ENCODE measurements around the gene FOXL3. TPM values are rescaled to one million over a fixed set of nuclear protein-coding genes. Genes with fewer than 3 reads are reported as not detected.
A peak's percentile ranks its signal among the peaks of the same experiment; 100 is the strongest.

The FOXL3 gene
- total RNA-seq, 2 donors from 2014 or later = not detected

DNA sequence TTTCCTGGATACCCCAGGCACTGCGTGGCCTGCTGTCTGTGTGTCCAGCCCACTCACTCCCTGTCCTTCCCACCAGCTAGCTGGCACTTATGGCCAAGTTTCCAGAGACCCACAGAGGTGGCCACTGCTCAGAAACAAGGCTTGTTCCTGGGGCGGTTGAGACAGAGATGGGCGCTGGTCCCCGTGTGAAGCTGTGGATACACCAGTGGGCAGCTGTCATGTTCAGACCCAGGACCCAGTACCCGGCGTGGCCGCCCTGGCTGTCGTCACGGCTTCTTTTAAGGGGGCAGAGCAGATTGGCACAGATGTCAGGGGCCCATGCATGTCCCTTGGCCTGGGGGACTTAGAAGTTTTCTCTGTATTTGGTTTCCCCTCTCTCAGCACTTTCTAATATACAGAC is 36.3 kb downstream of the FOXL3 start:
- no peaks in the 10 kb centered on the region for H3K9me3 ChIP-seq (ENCODE audit: control insufficient read depth, low read length, poor library complexity, severe bottlenecking)
- Mint-ChIP-seq H3K4me3 (no peak overlapping the region), H3K27me3 (peaks cover 34% of the 10 kb centered on the region), H3K27ac (no peak overlapping the region), H3K36me3 (ENCODE audit: low read depth) (peaks cover 3% of the 10 kb centered on the region), H3K4me1 (peaks cover 2% of the 10 kb centered on the region)
- ATAC-seq (no peak), DNase-seq (no peak)

DNA sequence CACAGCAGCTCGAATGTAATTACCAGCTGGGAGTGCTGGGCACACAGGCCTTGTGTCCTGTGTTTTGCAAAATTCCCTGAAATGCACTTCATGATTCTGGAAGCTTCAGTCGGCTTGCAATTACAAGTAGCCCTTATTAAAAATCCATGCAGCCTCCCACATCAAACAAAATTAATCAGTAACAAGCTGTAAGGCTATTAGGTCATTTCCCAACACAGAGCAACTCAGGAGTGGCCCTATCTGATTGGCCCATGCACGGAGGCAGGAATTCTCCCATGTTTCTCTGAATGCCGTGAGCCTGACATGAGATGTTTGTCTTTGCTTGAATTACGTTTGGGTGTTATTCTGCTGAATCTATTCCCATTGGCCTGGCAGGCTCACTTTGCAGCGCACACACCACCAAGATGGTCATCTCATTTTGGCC is 36.9 kb downstream of the FOXL3 start:
- Mint-ChIP-seq H3K36me3 (ENCODE audit: low read depth) (peaks cover 3% of the 10 kb centered on the region), H3K27me3 (peaks cover 34% of the 10 kb centered on the region), H3K4me1 (peaks cover 2% of the 10 kb centered on the region), H3K4me3 (no peak overlapping the region), H3K27ac (no peak overlapping the region)
- H3K9me3 ChIP-seq (ENCODE audit: control insufficient read depth, low read length, poor library complexity, severe bottlenecking) = no peaks in the 10 kb centered on the region
- ATAC-seq (no peak), DNase-seq (no peak)

DNA sequence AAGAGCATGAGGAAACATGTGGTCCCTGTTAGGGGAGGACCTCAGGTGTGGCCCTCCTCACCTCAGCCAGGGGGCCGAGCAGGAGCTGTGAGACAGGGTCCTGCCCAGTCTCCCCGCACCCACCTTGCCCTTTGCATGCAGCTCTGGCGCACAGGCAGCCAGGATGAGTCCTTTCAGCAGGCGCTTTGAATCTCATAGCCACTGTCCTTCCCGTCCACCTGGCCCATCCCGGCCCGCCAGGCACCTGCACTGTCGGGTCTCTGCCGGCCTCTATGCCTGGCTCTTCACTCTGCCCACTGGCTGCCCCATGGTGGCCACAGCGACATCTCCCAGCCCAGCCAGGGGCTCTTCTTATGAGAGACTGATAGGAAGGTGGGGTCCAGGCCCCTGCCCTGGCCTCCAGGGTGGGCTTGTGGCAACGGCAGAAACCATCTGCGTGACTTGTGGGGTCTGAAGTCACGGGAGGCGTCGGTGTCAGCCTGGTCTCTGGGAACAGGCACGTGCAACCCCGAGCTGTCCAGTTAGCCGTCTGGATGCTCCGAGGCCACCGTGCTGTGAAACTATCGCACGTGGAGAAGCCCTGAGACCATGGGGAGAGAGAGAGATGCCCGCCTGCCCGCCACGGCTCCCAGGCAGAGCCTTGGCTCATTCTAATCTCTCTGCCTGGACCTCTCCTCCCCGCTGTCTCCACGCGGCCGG is 37.4 kb downstream of the FOXL3 start:
- Mint-ChIP-seq H3K4me3 (no peak overlapping the region), H3K27ac (no peak overlapping the region), H3K36me3 (ENCODE audit: low read depth) (peaks cover 3% of the 10 kb centered on the region), H3K27me3 (peaks cover 34% of the 10 kb centered on the region), H3K4me1 (peaks cover 1% of the 10 kb centered on the region)
- H3K9me3 ChIP-seq (ENCODE audit: control insufficient read depth, low read length, poor library complexity, severe bottlenecking) = no peaks in the 10 kb centered on the region
- DNase-seq = no peak
- ATAC-seq = no peak

DNA sequence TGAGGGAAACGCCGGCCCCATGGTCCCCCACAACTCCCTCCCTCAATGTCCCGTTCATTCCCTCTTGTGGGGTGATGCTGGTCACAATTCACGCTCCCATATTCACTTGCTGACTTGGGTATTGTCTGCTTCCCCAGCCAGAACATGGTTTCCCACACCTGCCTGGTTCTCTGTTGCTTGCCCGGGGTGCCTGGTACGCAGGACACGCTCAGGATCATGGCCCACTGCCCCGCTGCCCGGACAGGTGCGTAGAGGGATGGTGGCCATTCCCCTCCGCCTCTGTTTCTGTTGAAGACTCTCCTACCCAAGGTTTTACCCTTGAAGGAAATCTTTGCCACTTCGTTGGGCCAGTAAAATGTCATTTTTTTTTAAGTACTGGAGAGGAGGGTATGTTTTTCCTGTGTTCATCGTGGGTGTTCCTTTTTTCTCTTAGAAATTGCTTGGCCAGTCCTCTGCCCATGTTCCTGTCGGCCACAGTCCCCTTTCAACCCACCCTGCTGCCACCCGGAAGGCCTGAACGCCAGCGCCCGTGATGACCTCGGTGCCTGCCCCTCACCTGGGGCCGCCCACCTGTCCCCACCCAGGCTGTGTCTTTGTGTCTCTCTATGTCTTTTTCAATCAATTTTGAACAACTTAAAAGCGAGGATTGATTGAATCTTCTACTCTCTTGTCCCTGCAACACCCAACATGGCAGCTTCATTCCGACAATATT is 38.2 kb downstream of the FOXL3 start:
- Mint-ChIP-seq H3K4me1 (no peaks in the 10 kb centered on the region), H3K27ac (no peak overlapping the region), H3K4me3 (no peak overlapping the region), H3K27me3 (peaks cover 34% of the 10 kb centered on the region), H3K36me3 (ENCODE audit: low read depth) (peaks cover 3% of the 10 kb centered on the region)
- no peaks in the 10 kb centered on the region for H3K9me3 ChIP-seq (ENCODE audit: control insufficient read depth, low read length, poor library complexity, severe bottlenecking)
- no peak for ATAC-seq
- DNase-seq = no peak

DNA sequence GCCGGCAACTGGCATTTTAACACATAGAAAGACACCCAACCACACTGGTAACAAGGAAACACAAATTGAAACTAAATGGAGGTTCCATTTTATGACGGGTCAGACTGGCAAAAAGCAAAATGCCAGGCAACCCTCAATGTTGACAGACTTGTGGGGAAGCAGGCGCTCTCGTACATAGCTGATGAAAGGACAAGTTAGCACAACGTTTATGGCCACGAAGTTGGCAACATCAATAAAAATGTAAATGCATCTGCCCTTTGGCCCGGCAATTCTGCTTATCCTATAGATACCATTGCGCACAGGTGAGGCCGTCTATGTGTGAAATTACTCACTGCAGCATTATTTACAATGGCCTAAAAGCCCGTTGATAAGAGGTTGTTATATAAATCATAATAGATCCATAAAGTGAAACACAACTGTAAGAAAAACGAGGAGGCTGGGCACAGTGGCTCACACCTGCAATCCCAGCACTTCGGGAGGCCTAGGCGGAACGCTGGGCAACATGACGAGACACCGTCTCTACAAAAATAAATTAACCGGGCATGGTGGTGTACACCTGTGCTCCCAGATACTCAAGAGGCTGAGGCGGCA is 39.8 kb downstream of the FOXL3 start:
- H3K27me3 Mint-ChIP-seq = peaks cover 34% of the 10 kb centered on the region
- no peaks in the 10 kb centered on the region for H3K9me3 ChIP-seq (ENCODE audit: control insufficient read depth, low read length, poor library complexity, severe bottlenecking)
- H3K4me3 Mint-ChIP-seq = no peak overlapping the region
- peak overlapping the region; percentile 3 for H3K27ac Mint-ChIP-seq
- no peak for ATAC-seq
- H3K36me3 Mint-ChIP-seq (ENCODE audit: low read depth) = peaks cover 3% of the 10 kb centered on the region
- peaks cover 3% of the 10 kb centered on the region for H3K4me1 Mint-ChIP-seq
- no peak for DNase-seq

DNA sequence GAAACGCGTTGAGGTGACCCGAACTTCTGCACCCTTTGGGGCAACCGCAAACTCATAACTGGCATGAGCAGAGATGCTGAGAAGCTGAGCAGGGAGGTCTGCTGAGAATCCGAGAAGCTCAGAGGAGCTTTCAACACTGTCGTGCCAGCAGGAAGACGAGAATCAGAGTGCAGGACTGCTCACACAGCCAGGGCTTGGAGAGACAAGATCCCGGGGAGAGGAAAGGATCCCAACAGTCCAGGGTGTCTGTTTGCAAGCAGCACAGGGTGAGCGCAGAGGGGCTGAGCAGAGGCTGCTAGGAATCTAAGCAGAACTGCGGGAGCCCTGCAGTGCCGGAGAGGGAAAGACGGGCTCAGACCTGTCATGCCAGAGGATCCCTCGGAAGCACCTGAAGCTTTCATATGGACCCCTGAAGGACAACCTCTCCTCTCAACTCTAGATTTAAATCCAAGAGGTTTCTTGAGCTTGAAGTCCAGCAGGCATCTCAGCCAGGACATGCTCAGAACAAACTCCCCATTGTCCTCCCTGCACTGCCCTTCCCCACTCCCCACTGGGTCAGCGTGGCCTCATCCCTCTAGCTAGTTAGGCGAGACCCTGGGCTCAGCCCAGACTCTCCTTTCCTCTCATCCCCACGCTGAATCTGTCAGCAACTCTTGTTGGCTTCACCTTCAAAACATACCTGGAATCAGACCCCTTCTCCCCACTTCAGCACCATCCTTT is 40.7 kb downstream of the FOXL3 start:
- peak in 1 of 3 donors; percentile 5 for DNase-seq
- no peak overlapping the region for H3K27ac Mint-ChIP-seq
- no peak overlapping the region for H3K4me3 Mint-ChIP-seq

DNA sequence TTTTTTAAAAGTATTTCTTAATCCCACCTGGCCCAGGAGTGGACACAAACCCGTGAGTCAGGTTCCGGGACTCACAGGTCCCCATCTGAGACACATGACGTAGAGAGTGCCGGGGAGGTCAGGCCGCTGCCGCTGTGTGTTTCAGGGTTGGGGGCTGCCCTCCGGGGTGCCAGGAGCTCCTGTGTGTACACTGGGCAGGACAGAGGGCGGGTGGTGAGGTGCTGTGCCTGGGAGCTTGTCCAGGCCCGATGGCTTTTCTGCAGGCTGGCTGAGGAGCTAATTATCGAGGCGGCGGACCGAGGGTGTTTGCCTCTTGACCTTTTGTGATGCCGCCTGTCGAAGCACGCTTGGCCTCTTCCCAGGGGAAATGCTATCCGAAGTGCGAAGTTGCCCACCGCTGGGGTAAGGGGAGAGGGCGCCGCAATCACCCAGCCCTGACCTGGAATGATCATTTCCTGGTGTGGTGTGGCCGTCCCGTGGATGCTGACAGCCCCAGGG is 42.1 kb downstream of the FOXL3 start:
- Mint-ChIP-seq H3K36me3 (ENCODE audit: low read depth) (no peaks in the 10 kb centered on the region), H3K27ac (no peak overlapping the region), H3K4me1 (peaks cover 6% of the 10 kb centered on the region), H3K4me3 (no peak overlapping the region), H3K27me3 (peaks cover 29% of the 10 kb centered on the region)
- DNase-seq = no peak
- no peak for ATAC-seq
- no peaks in the 10 kb centered on the region for H3K9me3 ChIP-seq (ENCODE audit: control insufficient read depth, low read length, poor library complexity, severe bottlenecking)

More for the DNA sequence above, 40.7 kb downstream of the FOXL3 start:
- Mint-ChIP-seq H3K36me3 (ENCODE audit: low read depth) (peaks cover under 1% of the 10 kb centered on the region), H3K27me3 (peaks cover 34% of the 10 kb centered on the region), H3K4me1 (peaks cover 6% of the 10 kb centered on the region)
- no peak for ATAC-seq
- no peaks in the 10 kb centered on the region for H3K9me3 ChIP-seq (ENCODE audit: control insufficient read depth, low read length, poor library complexity, severe bottlenecking)

DNA sequence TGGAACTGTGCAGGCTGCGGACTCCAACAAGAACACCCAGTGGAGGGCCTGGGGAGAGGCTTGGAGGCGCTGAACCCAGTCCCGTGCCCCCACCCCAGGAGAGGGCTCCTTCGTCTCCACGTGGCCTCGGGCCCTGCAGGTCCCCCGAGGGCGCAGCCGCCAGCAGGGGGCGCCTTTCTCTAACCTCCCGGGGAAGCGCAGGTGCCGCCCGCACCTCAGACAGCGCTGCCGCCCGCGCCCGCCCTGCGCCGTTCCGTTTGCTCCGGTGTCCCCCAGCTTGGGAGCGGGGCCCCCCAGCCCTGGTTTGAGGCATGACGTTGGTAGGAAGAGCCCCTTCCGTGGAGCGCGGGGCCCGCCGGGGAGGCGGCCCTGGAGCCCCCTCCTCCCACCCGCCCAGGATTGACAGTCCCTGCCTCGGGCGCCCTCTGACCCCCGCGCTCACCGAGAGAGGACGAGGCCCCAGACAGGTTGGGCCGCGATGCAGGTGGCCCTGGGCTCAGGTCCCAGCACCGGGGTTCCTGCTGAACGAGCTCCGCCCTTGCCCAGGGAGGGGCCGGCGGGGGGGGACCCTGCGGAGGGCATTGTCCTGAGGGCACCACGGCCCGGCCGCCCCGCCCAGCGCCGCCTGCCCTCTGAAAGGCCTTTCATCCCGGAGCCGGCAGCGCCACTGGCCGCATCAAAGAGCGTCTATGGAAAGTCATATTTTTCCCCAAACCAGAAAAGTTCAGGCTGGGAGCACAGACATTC is 42.8 kb downstream of the FOXL3 start:
- Mint-ChIP-seq H3K4me3 (peak overlapping the region; percentile 60), H3K36me3 (ENCODE audit: low read depth) (no peaks in the 10 kb centered on the region)
- peak; percentile 99 for ATAC-seq

DNA sequence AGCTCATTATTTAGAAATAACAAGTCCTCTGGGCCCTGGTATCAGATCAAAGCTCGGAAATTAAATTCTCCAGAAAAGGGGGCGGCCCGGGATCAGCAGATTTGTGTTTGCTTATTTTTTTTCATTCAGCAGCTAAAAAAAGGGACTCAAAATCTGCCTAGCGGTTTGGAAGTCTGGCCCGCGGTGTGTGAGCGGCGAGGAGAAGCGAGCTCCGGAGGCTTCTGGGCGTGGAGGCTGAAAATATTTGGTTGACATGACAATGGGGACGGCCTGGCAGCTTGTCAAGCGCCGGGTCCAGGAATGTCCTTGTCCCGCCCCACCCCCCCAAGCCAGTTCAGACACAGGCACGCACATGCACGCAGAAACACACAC is 43.4 kb downstream of the FOXL3 start:
- Mint-ChIP-seq H3K4me1 (peaks cover 8% of the 10 kb centered on the region), H3K36me3 (ENCODE audit: low read depth) (no peaks in the 10 kb centered on the region)

More for the DNA sequence above, 42.8 kb downstream of the FOXL3 start:
- Mint-ChIP-seq H3K27me3 (peaks cover 22% of the 10 kb centered on the region), H3K27ac (no peak overlapping the region), H3K4me1 (peaks cover 8% of the 10 kb centered on the region)
- DNase-seq = peak; percentile 75 to 93 (median 80)
- H3K9me3 ChIP-seq (ENCODE audit: control insufficient read depth, low read length, poor library complexity, severe bottlenecking) = no peaks in the 10 kb centered on the region

DNA sequence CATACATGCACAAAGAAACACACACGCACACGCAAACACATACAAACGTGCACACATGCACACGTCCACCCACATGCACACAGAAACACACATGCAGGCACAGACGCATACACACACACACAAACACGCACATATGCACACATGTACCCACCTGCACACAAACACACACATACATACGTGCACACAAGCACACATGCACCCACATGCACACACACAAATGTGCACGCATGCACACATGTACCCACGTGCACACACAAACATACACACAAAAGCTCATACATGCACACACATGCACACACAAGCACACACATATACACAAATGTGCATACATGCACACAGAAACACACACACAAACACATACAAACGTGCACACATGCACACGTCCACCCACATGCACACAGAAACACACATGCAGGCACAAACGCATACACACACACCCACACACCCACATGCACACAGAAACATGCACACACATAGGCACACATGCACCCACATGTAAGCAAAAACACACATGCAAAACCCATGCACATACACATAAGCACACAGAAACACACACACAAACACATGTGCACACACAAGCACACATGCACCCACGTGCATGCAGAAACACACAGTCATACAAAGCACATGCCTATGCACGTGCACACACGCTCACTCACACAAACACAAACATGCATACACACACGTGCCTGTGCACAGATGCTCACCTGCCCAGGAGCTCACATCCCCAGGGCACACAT is 44.8 kb downstream of the FOXL3 start:
- H3K27me3 Mint-ChIP-seq = peaks cover 17% of the 10 kb centered on the region
- H3K27ac Mint-ChIP-seq = no peak overlapping the region
- H3K9me3 ChIP-seq (ENCODE audit: control insufficient read depth, low read length, poor library complexity, severe bottlenecking) = no peaks in the 10 kb centered on the region
- H3K4me1 Mint-ChIP-seq = peaks cover 8% of the 10 kb centered on the region
- peak overlapping the region; percentile 36 for H3K4me3 Mint-ChIP-seq
- no peak for ATAC-seq
- no peak for DNase-seq
- H3K36me3 Mint-ChIP-seq (ENCODE audit: low read depth) = no peaks in the 10 kb centered on the region

More for the DNA sequence above, 43.4 kb downstream of the FOXL3 start:
- peaks cover 16% of the 10 kb centered on the region for H3K27me3 Mint-ChIP-seq
- ATAC-seq (no peak), DNase-seq (no peak)
- no peaks in the 10 kb centered on the region for H3K9me3 ChIP-seq (ENCODE audit: control insufficient read depth, low read length, poor library complexity, severe bottlenecking)
- no peak overlapping the region for H3K27ac Mint-ChIP-seq
- H3K4me3 Mint-ChIP-seq = no peak overlapping the region

DNA sequence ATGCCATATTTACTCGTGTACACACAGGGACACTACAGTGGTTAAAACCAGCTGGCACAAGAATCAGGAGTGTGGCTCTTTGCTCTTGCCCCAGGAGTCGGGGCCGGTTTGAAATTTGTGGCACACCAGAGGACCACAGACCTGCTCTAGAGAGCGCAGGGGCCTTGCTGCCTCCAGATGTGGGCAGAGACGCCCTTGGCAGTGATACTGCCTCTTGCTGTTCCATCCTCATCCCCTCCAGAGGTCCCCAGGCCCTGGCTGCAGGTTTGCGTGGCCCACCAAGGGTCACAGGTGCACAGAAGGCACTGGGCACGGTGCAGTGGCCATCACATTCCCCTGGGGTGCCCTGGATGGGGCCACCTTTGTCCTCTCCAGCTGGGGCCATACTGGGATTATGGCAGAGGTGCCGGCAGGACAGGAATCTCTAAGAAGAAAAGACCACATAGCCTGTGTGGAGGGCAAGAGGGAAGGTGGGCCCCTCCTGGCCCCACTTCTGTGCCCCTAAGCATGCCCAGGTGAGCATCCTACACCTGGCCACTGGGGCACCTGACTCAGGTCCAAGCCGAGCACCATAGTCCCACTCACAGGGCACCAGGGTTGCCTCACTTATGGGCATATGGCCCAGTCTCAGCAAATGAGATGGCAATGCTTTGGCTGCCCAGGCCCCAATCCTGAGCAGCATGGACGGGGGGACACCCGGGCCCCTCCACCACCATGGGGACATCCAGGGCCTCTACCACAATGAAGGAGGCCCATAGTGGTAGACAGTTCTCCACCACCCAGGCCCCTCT is 45.6 kb downstream of the FOXL3 start:
- no peak overlapping the region for H3K4me3 Mint-ChIP-seq

More for the DNA sequence above, 45.6 kb downstream of the FOXL3 start:
- Mint-ChIP-seq H3K4me1 (peaks cover 8% of the 10 kb centered on the region), H3K27me3 (peaks cover 13% of the 10 kb centered on the region), H3K36me3 (ENCODE audit: low read depth) (no peaks in the 10 kb centered on the region), H3K27ac (no peak overlapping the region)
- H3K9me3 ChIP-seq (ENCODE audit: control insufficient read depth, low read length, poor library complexity, severe bottlenecking) = no peaks in the 10 kb centered on the region
- no peak for ATAC-seq
- no peak for DNase-seq

Measured in T-helper 17 cell (primary cell).